ENCODE measurements around the gene IFFO2. TPM values are rescaled to one million over a fixed set of nuclear protein-coding genes. Genes with fewer than 3 reads are reported as not detected.
A peak's percentile ranks its signal among the peaks of the same experiment; 100 is the strongest.

Gene IFFO2
- total RNA-seq, 3 donors from 2014 or later: 5.8 to 35.3 (median 34.4) TPM

DNA sequence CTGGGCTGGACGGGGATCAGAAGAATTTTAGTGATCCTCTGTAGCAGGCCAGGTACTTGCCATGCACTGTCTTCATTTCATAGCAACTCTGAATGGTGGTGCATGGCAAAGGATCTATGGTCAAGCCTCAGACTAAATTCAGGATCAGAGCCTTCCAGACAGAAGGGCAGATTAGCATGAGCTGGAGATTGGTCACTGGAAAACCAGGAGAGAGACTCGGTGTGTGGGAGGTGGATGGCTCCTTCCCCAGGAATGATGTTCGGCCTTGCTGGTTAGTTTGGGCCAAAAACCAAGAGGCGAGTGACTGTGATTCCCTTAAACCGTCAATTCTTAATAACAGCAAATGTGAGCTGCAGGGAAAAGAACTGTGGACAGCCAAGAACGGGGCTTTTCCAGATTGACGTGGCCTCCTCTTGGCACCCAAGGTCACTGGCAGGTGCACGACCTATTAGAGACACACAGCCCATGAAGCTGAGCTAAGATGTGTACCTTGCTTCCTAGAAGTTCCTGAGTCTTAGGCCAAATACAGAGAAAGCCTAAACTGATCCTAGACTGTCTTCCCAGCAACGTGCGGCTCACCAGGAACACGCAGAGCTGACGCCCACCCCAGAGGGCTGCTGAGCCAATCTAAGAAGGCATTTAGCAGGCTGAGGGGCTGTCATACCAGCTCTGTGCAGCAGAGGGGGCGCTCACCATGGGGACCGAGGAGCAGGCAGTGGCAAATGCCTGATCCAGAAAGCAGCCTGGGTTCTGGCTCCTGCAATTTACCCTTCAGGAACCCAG lies 72.6 kb downstream of the IFFO2 start:
- TF ChIP-seq, protein P1, sequence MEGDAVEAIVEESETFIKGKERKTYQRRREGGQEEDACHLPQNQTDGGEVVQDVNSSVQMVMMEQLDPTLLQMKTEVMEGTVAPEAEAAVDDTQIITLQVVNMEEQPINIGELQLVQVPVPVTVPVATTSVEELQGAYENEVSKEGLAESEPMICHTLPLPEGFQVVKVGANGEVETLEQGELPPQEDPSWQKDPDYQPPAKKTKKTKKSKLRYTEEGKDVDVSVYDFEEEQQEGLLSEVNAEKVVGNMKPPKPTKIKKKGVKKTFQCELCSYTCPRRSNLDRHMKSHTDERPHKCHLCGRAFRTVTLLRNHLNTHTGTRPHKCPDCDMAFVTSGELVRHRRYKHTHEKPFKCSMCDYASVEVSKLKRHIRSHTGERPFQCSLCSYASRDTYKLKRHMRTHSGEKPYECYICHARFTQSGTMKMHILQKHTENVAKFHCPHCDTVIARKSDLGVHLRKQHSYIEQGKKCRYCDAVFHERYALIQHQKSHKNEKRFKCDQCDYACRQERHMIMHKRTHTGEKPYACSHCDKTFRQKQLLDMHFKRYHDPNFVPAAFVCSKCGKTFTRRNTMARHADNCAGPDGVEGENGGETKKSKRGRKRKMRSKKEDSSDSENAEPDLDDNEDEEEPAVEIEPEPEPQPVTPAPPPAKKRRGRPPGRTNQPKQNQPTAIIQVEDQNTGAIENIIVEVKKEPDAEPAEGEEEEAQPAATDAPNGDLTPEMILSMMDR (IDR thresholded peaks at IDR 0.05): peak; percentile 62 to 83 (median 82)
- no peak for TF ChIP-seq POLR2AphosphoS5 (IDR thresholded peaks at IDR 0.05)
- Histone ChIP-seq H3K27me3 (no peaks in the 10 kb centered on the region), H3K4me1 (no peaks in the 10 kb centered on the region), H3K4me3 (no peak overlapping the region), H3K36me3 (no peaks in the 10 kb centered on the region), H3K27ac (no peak overlapping the region), H3K9me3 (no peaks in the 10 kb centered on the region)
- intact Hi-C loops (cut with DNase I; ENCODE audit: low total_unique reads): no loop called here
- peak; percentile 64 to 76 for DNase-seq (ENCODE audit: low spot score in 2 of 2)

- no peaks in the 10 kb centered on the region for H3K9me3 ChIP-seq
- H3K27ac ChIP-seq: no peak overlapping the region
- intact Hi-C loops (cut with DNase I; ENCODE audit: low total_unique reads): no loop called here
- H3K4me3 ChIP-seq: no peak overlapping the region
- no peaks in the 10 kb centered on the region for H3K27me3 ChIP-seq
- DNase-seq (ENCODE audit: low spot score in 2 of 2): no peak
- H3K36me3 ChIP-seq: no peaks in the 10 kb centered on the region
- TF ChIP-seq POLR2A (IDR thresholded peaks at IDR 0.05) (no peak), POLR2AphosphoS5 (IDR thresholded peaks at IDR 0.05) (no peak)
- TF ChIP-seq, protein P1 (IDR thresholded peaks at IDR 0.05): no peak
- no peaks in the 10 kb centered on the region for H3K4me1 ChIP-seq
Observed at GRCh38 chr1:18883079-18883478, 73.4 kb downstream of the IFFO2 start.

- TF ChIP-seq POLR2A (IDR thresholded peaks at IDR 0.05) (no peak), POLR2AphosphoS5 (IDR thresholded peaks at IDR 0.05) (no peak)
- TF ChIP-seq, protein P1 (IDR thresholded peaks at IDR 0.05): no peak
- no peak overlapping the region for H3K4me3 ChIP-seq
- H3K27me3 ChIP-seq: no peaks in the 10 kb centered on the region
- intact Hi-C loops (cut with DNase I; ENCODE audit: low total_unique reads): no loop called here
- no peak for DNase-seq (ENCODE audit: low spot score in 2 of 2)
- H3K9me3 ChIP-seq: no peaks in the 10 kb centered on the region
- no peaks in the 10 kb centered on the region for H3K4me1 ChIP-seq
- H3K27ac ChIP-seq: no peak overlapping the region
- no peaks in the 10 kb centered on the region for H3K36me3 ChIP-seq
Observed at GRCh38 chr1:18882486-18882885, 74.0 kb downstream of the IFFO2 start.

DNA sequence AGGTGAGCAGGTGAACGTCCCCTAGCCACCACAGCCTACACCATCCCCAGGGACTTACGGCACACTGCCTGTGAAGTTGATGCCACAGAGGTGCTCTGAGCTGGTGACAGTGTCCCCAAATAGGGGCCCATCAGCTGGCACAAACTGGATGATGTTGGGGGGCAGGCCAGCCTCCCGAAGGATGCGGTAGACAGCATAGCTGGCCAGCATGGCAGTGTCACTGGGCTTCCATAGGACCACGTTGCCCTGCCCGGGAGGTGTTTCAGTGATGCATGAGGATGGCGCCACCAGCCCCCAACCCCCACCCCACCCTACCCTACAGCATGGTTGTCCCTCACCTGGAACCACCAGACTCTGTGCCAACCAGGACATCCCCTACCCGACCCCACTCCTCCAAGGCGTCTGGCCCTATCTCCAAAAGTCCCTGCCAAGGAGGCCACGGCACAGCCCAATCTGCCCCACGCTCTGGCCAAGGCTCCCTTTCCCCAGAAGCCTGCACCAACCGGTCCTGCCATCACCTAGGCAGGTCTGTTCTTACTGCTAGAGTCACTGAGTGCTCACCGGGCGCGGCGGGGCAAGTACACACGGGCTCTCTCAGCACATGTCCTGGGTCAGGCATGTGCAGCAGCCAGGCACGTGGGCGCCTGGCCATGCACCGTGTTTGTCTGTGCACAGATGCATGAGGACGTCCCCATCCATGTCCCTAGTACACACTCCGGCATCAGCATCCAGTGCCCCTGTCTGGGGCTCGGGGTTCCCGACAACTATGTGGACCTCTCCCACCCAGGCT lies 74.6 kb downstream of the IFFO2 start:
- Histone ChIP-seq H3K4me3 (no peak overlapping the region), H3K4me1 (no peaks in the 10 kb centered on the region), H3K27ac (no peak overlapping the region), H3K9me3 (no peaks in the 10 kb centered on the region), H3K27me3 (no peaks in the 10 kb centered on the region), H3K36me3 (no peaks in the 10 kb centered on the region)
- DNase-seq (ENCODE audit: low spot score in 2 of 2): no peak
- no peak for TF ChIP-seq POLR2A (IDR thresholded peaks at IDR 0.05)
- TF ChIP-seq, protein P1 (IDR thresholded peaks at IDR 0.05): no peak
- TF ChIP-seq POLR2AphosphoS5 (IDR thresholded peaks at IDR 0.05): no peak
- intact Hi-C loops (cut with DNase I; ENCODE audit: low total_unique reads): no loop called here

- intact Hi-C loops (cut with DNase I; ENCODE audit: low total_unique reads): no loop called here
- no peaks in the 10 kb centered on the region for H3K36me3 ChIP-seq
- H3K27me3 ChIP-seq: no peaks in the 10 kb centered on the region
- no peak overlapping the region for H3K4me3 ChIP-seq
- no peaks in the 10 kb centered on the region for H3K4me1 ChIP-seq
- H3K27ac ChIP-seq: no peak overlapping the region
- TF ChIP-seq POLR2A (IDR thresholded peaks at IDR 0.05) (no peak), POLR2AphosphoS5 (IDR thresholded peaks at IDR 0.05) (no peak)
- DNase-seq (ENCODE audit: low spot score in 2 of 2): no peak
- H3K9me3 ChIP-seq: no peaks in the 10 kb centered on the region
Observed at GRCh38 chr1:18881164-18881563, 75.3 kb downstream of the IFFO2 start.
